HG03139 (cell line): ENCODE data around the gene DENND2A.
A peak's percentile ranks its signal among the peaks of the same experiment; 100 is the strongest.
"Not testable (repeated sequence)": the region's sequence is repeated elsewhere in the genome, so short reads cannot be mapped to it uniquely, and the experiment has no call there.

ENCODE experiments used
- ATAC-seq: cut with Tn5 transposase; IDR thresholded peaks from one replicate; pipeline ENCODE4 v1.9.1; 2021; ENCODE audit not compliant: unreplicated experiment

Gene DENND2A

DNA sequence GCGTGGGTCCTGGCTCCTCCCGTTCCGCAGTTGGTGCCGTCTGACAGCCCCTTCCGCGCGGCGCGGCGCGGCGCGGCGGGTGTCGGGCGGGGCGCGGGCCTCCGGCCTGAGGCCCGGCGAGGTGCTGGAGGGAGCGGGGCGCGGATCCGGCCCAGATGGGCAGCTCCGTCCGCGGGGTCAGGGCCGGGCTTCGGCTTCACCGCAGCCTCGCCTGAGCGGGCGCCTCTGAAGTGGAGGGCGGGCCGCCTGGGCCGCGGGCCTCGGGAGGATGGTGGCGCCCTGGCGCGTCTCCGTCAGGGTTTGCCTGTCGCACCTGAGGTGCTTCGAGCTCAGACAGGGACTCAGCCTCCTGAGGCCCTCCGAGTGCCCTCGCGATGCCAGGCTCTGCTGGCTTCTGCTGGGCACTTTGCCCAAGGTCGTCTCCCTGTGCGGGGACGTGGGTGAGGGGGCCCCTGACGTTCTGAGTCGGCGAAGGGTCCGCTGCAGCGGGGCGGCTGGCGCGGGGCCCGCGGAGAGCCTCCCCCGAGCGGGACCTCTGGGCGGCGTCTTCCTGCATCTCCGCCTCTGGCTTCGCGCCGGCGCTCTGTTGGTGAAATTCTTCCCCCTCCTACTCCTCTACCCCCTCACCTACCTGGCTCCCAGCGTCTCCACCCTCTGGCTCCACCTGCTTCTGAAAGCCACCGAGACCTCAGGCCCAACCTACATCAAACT is 32.6 kb upstream of the DENND2A start:
- ATAC-seq = peak; percentile 30

DNA sequence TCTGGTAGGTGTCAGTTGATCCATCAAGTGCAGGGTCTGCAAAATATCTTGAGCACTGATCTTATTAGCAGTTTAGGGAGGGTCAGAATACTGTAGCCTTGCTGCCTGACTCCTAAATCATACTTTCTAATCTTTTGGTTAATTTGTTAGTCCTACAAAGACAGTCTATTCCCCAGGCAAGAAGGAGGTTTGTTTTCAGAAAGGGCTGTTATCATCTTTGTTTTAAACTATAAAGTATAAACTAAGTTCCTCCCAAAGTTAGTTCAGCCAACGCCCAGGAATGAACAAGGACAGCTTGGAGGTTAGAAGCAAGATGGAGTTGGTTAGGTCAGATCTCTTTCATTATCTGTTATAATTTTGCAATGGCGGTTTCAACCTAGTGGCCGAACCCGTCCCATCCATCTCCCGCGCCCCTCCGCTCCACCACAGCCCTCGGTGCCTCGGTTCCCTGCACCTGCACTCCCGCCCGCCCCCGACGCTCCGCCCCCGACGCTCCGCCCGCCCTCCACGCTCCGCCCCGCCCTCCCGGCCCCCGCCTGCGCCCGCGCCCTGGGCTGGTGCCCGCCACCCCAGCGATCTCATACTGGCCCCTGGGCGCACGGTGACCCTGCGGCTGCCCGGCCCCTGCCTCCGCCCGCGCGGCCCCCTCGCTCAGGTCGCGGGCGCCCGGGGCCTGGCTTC is 31.9 kb upstream of the DENND2A start, which contains the start of gene ADCK2:
Gene ADCK2, plus strand, starts transcription at position 564 of the 681 bp plus-strand sequence. CDS start 386 bp downstream, outside the sequence.
- peak; percentile 44 for ATAC-seq

DNA sequence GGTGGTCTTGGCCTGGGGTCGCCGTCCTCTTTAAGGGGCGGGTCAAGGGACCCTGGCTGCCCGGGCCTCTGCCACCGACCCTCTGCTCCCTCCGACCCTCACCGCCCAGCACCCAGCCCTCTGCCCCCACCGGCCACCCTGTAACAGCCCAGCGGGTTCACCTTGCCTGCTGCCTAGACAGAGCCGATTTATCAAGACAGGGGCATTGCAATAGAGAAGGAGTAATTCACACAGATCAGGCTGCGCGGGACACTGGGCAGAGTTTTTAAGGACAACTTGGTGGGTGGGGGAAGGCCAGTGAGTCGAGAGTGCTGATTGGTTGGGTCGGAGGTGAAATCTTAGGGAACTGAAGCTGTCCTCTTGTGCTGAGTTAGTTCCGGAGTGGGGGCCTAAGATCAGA is 31.4 kb upstream of the DENND2A start:
- ATAC-seq = no peak

DNA sequence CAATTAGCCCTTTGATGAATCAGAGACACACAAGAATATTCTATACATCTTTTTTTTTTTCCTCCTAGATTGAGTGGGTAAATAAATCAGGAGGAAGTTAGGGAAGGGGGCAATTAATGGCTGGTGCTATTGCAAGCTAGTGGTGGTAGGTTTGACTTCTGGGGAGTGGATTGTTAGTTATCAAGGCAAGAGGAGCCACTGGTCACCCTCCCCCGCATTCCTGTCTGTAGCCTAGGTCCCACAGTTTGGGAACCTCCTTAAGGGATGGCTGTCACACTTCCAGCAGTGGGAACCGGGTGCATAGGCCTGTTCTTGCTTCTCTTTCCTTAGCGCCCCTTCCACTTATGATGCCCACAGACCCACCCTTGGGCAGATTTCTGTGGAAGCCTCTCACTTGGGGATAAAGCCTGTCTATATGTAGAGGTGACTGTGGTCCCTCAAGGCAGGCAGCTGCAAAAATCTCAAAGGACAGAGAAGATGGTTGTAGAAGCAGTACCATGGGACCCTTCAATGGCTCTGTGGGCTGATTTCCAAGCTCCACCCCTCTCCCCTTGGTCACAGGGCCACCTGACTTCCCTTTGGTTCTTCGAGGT is 29.8 kb upstream of the DENND2A start:
- ATAC-seq = no peak

DNA sequence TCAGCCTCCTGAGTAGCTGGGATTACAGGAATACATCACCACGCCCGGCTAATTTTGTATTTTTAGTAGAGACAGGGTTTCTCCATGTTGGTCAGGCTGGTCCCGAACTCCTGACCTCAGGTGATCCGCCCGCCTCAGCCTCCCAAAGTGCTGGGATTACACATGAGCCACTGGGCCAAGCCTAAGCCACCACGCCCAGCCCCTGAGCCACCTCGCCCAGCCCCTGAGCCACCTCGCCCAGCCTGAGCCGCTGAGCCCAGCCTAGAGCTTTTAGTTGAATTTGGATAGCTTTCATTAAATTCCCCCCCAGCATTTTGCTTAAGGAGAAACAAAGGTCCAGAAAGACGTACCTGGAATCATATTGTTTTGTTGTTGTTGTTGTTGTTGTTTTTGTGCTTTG is 29.2 kb upstream of the DENND2A start:
- ATAC-seq = not testable (repeated sequence)

DNA sequence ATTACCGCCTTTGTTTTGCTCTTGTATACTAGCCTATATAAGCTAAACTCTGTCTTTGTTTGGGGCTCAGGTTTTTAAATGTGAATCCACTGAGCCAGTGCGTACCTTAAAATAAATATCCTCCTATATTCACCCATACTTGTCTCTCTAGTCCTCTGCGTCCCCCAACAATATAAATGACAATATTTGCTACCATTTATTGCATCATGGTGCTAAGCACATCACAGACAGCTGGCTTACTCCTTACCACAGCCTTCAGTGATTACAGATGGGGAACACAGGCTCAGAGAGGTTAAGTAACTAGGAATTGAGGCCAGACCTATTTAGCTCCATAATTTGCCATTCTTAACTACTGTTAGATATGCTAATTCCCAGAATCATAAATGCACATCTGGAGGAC is 28.7 kb upstream of the DENND2A start:
- no peak for ATAC-seq

DNA sequence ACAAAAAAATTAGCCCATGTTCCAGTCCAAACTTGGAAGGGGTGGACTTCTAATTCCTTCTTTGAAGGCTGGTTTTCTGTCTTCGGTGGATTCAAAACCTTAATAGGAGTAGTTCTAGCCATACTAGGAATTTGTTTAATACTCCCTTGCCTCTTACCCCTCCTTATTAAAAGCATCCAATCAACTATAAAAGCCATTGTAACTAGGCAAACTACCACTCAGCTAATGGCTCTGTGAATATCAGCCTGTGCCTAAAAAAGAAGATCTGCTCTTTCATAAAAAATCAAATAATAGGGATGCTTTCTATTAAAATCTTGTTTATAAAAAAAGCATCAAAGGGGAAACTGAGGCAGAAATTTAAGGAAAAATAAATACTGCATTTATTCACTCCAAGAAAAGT is 28.0 kb upstream of the DENND2A start:
- ATAC-seq = no peak

DNA sequence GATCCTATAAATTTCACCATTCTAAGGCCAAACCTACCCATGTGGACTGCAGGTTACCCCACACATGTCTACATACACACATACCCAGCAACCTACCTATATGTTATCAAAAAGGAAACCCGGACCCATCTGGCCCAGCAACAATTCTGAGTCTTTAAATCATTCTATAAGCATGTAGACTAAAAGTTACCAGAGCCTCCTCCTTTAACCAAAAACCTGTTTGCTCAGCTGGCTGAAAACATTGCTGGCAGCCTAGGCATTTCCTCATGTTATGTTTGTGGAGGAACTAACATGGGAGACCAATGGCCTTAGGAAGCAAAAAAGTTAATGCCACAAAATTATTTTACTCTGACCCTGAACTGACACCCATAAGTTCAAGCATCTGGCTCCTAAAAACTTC is 26.9 kb upstream of the DENND2A start:
- ATAC-seq = no peak

DNA sequence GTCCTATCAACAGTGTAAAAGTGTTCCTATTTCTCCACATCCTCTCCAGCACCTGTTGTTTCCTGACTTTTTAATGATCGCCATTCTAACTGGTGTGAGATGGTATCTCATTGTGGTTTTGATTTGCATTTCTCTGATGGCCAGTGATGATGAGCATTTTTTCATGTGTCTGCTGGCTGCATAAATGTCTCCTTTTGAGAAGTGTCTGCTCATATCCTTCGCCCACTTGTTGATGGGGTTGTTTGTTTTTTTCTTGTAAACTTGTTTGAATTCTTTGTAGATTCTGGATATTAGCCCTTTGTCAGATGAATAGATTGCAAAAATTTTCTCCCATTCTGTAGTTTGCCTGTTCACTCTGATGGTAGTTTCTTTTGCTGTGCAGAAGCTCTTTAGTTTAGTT is 22.3 kb upstream of the DENND2A start:
- ATAC-seq = not testable (repeated sequence)

DNA sequence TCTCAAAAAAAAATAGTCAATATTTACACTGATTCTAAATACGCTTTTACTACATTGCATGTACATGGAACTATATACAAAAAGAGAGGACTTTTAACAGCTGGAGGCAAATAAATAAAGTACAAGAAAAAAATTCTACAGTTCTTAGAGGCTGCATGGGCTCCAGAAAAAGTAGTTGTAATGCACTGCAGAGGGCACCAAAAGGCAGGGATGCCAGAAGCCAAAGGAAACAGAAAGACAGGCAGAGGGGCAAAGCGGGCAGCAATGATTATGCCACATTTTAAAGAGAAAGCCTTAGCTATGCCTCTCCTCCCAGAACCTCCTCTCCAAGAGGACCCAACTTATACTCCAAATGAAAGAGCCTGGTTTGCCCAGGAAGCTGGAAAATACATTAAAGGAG is 20.5 kb upstream of the DENND2A start:
- ATAC-seq = no peak

DNA sequence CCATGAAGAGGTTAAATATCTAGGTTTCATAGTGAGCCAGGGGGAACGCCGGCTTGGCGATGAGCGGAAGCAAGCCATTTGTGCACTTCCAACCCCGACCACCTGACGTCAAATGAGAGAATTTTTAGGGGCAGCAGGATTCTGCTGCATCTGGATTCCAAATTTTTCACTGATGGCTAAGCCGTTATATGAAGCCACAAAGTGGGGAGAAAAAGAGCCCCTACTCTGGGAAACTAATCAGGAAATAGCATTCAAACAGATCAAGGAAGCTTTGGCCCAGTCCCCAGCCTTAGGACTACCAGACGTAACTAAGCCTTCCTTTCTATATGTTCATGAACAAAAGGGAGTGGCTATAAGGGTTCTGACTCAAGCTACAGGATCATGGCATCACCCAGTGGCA is 19.2 kb upstream of the DENND2A start:
- ATAC-seq = no peak

DNA sequence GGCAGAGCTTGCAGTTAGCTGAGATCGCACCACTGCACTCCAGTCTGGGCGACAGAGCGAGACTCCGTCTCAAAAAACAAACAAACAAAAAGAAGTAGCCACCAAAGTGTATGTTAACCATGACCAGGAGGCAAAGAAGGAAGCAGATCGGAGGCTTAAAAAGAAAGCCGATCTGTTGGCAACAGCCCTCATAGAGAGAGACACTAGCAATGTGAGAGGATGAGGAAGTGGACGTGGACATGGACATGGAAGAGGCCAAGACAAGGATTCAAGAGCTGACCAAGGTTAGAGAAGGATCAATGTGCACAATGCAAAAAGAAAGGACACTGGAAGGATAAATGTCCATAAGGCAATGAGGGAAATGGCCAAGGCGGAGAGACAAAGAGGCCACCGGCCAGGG is 17.3 kb upstream of the DENND2A start:
- no peak for ATAC-seq

DNA sequence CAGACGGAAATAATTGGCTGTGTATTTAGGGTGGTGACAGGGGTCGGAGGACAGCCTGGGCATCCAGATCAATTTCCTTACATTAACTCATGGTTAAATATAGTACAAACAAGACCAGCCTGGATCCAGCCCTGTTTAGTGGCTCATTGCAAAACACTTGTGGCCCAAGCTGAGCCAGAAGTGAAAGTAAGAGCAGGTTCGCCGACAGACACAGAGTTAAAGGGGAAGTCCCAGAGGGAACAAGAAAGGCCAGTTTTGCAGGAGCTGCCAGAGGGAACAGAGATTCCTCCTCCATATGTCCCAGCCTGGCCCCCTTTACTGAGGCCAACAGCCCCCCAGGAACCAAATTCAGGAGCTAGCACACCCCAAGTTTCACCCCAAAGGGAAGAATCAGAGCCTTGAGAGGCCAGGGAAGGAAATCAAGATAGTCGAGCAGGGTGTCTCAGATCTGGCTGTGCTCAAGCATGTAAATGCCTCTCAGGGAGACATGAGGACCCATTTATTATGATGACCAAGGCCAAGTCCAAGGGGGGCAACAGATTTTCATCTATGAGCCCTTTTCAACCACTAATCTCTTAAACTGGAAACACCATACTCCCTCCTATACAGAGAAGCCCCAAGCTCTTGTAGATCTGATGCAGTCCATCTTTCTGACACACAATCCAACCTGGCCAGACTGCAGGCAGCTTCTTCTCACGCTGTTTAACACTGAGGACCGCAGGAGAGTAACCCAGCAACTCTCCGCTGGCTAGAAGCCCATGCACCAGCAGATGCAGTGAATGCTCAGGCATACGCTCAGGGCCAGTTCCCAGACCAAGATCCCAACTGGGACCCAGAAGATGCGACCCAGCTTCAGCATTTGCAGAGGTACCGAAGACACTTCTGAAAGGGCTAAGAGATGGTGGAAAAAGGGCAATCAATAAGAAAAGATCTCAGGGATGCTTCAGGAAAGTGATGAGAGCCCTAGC is 16.2 kb upstream of the DENND2A start:
- ATAC-seq = peak; percentile 95

DNA sequence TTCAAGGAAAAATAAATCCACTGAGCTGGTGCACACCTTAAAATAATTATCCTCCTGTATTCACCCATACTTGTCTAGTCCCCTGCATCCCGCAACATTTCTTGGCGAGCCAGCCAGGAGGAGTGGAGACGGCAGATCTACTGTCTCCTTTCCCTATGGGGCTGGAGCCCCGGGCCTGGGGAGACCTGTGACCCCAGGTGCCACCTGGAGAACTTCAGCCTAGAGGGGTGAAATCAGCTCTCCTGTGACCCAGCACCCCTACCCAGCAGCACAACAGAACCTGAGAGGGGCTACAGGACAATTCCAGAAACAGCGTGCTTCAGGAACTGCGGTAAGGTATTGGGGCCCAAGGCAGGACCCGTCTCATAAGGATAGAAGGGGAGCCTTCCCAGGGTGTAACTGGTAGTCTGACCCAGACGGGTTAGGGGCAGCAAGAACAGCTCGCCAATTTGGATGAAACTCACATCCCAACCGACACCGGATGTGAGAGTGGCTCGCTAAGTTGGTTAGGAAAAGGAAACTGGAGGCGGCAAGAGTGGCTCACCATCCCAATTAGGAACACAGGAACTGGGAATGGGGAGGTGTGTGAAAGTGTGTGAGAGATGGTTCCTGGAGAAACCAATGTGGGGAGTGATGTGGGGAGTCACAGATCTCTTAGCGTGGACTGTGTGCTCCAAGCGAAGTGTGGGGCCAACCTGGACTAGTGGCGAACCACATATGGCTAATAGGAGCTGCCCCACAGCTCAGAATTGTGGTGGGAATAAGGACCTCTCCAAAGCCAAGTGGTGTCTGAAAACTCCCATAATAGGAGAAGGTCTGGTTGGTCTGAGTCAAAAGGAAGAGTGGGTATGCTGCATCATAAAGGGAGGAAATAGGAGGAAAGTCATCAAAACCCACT is 15.1 kb upstream of the DENND2A start:
- no peak for ATAC-seq

DNA sequence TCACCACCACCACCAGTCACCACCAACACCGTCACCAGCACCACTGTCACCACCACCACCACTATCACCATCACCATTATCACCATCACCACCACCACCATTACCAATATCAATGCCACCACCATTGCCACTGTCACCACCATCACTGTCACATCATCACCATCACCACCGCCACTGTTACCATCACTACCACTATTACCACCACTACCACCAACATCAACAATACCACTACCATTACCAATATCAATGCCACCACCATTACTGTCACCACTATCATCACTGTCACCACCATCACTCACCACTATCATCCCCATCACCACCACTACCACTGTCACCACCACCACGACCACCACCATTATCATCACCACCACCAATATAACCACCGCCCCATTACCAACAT is 14.0 kb upstream of the DENND2A start:
- no peak for ATAC-seq

DNA sequence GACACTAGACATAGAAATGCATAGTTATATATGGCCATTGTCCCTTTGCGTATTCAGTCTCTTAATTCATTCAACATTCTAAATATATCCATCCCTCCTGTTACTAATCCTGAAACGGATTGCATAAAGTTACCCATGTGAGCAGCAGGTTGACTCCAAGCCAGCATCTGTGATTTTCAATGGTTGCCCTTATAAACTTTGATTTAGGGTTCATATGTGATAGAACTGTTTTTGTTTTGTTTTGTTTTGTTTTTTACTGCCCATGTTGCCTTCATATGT is 13.4 kb upstream of the DENND2A start:
- no peak for ATAC-seq

DNA sequence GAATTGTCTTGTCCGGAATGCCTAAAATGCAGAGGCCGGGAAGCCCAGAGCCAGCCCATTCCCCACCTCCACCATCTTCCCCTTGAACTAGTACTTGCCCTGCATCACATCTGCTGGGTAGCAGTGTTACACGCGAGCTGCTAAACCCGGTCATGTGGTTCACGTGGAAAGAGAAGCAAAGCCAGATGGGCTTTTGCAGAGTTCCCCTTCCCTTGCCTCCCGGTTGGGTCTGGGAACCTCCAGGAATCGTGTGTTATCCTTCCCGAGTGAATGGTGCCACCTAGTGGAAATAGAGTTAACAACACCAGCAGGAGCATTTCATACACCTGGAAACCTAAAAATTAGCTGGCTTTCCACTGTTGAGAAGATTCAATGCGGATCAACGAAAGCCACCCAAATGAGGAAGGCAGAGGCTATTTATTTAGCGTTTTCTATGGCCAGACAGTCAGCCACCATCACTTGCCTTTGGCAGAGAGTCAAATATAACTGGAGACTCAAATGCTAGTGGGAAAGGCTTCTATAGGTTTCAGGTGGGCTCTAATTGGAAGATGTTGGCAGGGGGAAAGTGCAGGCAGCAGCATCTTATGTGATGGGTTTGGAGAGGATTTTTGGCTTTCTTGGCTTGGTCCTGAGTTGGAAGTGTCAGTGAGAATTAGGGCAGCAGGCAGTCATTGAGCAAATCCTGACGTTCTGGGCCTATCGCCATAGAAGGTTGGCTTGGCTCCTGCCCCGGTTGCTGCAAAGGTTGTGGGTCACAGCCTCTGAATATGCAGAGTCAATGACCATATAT is 12.9 kb upstream of the DENND2A start:
- no peak for ATAC-seq

DNA sequence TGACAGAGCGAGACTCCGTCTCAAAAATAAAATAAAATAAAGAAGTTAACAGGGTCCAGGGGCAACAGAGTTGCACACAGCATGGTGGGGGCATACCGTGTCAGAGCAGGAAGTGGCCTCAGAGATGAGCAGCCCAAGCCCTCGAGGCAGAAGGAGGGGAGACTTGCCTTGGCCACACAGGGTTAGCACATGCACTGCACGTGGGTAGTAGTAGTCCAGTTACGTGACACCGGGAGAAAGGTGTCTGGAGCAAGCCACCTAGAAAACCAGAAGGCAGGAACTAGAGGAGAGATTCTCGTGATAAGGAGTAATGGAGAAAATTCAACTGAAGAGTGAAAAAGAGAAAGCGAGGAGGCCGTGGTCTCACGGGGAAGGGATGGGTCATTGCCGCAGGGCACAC is 9.8 kb upstream of the DENND2A start:
- no peak for ATAC-seq

DNA sequence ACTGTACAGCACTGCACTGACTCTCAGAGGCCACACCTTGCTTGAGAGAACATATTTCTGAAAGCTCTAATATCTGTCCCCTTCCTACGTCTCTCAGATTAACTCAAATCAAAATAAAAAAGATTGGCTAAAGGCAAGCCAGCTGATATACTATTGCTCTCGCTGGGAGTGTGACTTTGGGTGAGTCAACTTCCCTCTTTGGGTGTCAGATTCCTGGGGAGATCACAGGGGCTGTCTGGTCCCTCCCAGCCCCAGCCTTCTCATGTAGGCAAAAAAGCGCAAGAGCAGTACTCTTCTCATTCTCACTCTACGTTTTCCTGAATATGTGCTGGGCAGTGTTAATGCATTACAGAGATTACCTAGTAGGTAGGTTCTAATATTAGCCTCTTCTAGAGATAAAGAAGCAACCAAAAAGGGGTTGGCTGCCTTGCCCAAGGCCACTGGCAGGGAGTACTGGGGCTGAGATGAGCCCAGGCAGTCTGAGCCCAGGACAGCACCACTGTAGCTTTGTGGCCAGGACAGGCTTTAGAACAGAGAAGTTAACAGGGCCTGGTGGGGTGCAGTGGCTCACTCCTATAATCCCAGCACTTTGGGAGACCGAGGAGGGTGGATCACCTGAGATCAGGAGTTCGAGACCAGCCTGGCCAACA is 9.1 kb upstream of the DENND2A start:
- no peak for ATAC-seq
